Right lobe of liver (tissue), 6 donors: ENCODE data around the gene RNASEH2B. TPM values are rescaled to one million over a fixed set of nuclear protein-coding genes. Genes with fewer than 3 reads are reported as not detected.

Source experiments
- ATAC-seq, 4 donors: fragments of 200-7000 bp; cut with Tn5 transposase; one replicate each; pipeline ENCODE4 v1.9.1; 2020; ENCODE audit warnings: mild to moderate bottlenecking in 4 of 4, moderate library complexity in 4 of 4
- DNase-seq, 3 donors: peaks; one replicate each; pipeline ENCODE4 v3.0.0-alpha.2; 2020
- H3K27ac ChIP-seq, 3 donors: fragments of 200-600 bp; one replicate each; pipeline ENCODE4 v1.8.0; 2022
- H3K27me3 ChIP-seq, 2 donors: fragments of 200-600 bp; one replicate each; pipeline ENCODE4 v1.8.0; 2022
- H3K36me3 ChIP-seq, 4 donors: fragments of 200-600 bp; sonication (generic) in 1 of 4; one replicate each; pipeline versions ENCODE4 v1.5.1 to v1.8.0; 2017 to 2022; ENCODE audit warnings: control low read depth in 1 of 4
- H3K4me1 ChIP-seq, 4 donors: fragments of 200-600 bp; sonication (generic) in 1 of 4; one replicate each; pipeline versions ENCODE4 v1.5.1 to v1.8.0; 2017 to 2022; ENCODE audit warnings: control low read depth in 1 of 4
- H3K4me3 ChIP-seq, 3 donors: fragments of 200-600 bp; one replicate each; pipeline ENCODE4 v1.8.0; 2022
- H3K9me3 ChIP-seq, 4 donors: fragments of 200-600 bp; sonication (generic) in 1 of 4; one replicate each; pipeline versions ENCODE4 v1.5.1 to v1.8.0; 2017 to 2022; ENCODE audit warnings: control low read depth in 1 of 4
- CTCF ChIP-seq, 4 donors: fragments of 200-600 bp in 3 of 4; fragments of 450-650 bp in 1 of 4; IDR thresholded peaks; one replicate each; pipeline versions ENCODE4 v1.5.1 to v1.8.0; 2016 to 2022; ENCODE audit warnings: antibody characterized with exemption in 4 of 4, mild to moderate bottlenecking in 2 of 4
- POLR2A ChIP-seq: fragments of 450-650 bp; IDR thresholded peaks from one replicate; pipeline ENCODE4 v1.6.1; 2017; ENCODE audit warnings: antibody characterized with exemption, mild to moderate bottlenecking
- WGBS: methylation state at CpG from one replicate; pipeline ENCODE4 v1.1.6; 2018; ENCODE audit warnings: low coverage, low lambda C conversion rate; ENCODE audit not compliant: insufficient coverage; ENCODE audit errors: missing lambda C conversion rate; 5-methylcytosine and 5-hydroxymethylcytosine counted together
- intact Hi-C, 2 donors: fragments of 100-400 bp; cut with DNase I; formaldehyde crosslinking; loops; one replicate each; pipeline versions ENCODE4 v1.11.2 to v1.14.1; 2022
- total RNA-seq, 6 experiments: library from RNA; depleted of rRNA in 2 of 6; stranded (reverse); fragments of >200 nt in 2 of 6; fragmentation: NEBNext Ultra II Directional in 3 of 6; extraction: Animal tissue kit (Norgen Biotek cat#: 25700) in 3 of 6; gene quantifications; one replicate each; pipeline versions ENCODE4 v1.1.0 to v1.2.4, GENCODE V29; 2016 to 2023
- donor health status: DM: no; HTN: yes; CAD: no.
- donor health status: DM: no; HTN: no; CAD: no.
- donor health status: DM: no; HTN: no; CAD: no.
- donor health status: DM: no; HTN: yes; CAD: no.
- donor health status: DM: no; HTN: yes; CAD: no.

RNASEH2B gene
- total RNA-seq, 6 experiments from 2014 or later = 9.9 to 19.8 (median 11.7) TPM

GRCh38 chr13:50940509-50940908 lies 30.9 kb downstream of the RNASEH2B start:
- Histone ChIP-seq H3K4me1 (no peaks in the 10 kb centered on the region), H3K36me3 (peaks cover 0 to under 1% (median 0%) of the 10 kb centered on the region in 4 donors), H3K4me3 (no peak overlapping the region), H3K9me3 (no peaks in the 10 kb centered on the region), H3K27me3 (no peaks in the 10 kb centered on the region), H3K27ac (no peak overlapping the region)
- 68% methylated on average over 2 of the region's 2 CpGs for WGBS
- DNase-seq (no peak), ATAC-seq (no peak)
- intact Hi-C loops = no loop called here
- TF ChIP-seq POLR2A = no peak
- no peak for TF ChIP-seq CTCF (IDR thresholded peaks at IDR 0.05)

GRCh38 chr13:50941146-50941545 lies 31.6 kb downstream of the RNASEH2B start:
- intact Hi-C loops = no loop called here
- TF ChIP-seq POLR2A (no peak), CTCF (IDR thresholded peaks at IDR 0.05) (no peak)
- 96% methylated on average over 2 of the region's 2 CpGs for WGBS

GRCh38 chr13:50942630-50943311 lies 33.2 kb downstream of the RNASEH2B start:
- peaks cover 0 to 6% (median 0%) of the 10 kb centered on the region in 4 donors for H3K36me3 ChIP-seq
- intact Hi-C loops = no loop called here
- 68% methylated on average over 3 of the region's 3 CpGs for WGBS
- no peak for TF ChIP-seq CTCF (IDR thresholded peaks at IDR 0.05)
- no peak for TF ChIP-seq POLR2A
- no peak for DNase-seq
- no peaks in the 10 kb centered on the region for H3K4me1 ChIP-seq
- no peak for ATAC-seq
- no peaks in the 10 kb centered on the region for H3K27me3 ChIP-seq
- no peaks in the 10 kb centered on the region for H3K9me3 ChIP-seq
- H3K27ac ChIP-seq = no peak overlapping the region
- H3K4me3 ChIP-seq = no peak overlapping the region

More at GRCh38 chr13:50941146-50941545, 31.6 kb downstream of the RNASEH2B start:
- H3K27ac ChIP-seq = no peak overlapping the region
- no peak for ATAC-seq
- H3K9me3 ChIP-seq = no peaks in the 10 kb centered on the region
- no peaks in the 10 kb centered on the region for H3K4me1 ChIP-seq
- H3K36me3 ChIP-seq = peaks cover 0 to 6% (median 0%) of the 10 kb centered on the region in 4 donors
- H3K4me3 ChIP-seq = no peak overlapping the region
- H3K27me3 ChIP-seq = no peaks in the 10 kb centered on the region
- DNase-seq = no peak

- WGBS = 100% methylated on average over 1 of the region's 1 CpG
- intact Hi-C loops = no loop called here
- Histone ChIP-seq H3K4me3 (no peak overlapping the region), H3K36me3 (peaks cover 0 to 6% (median 0%) of the 10 kb centered on the region in 4 donors), H3K27me3 (no peaks in the 10 kb centered on the region), H3K9me3 (no peaks in the 10 kb centered on the region), H3K27ac (no peak overlapping the region), H3K4me1 (no peaks in the 10 kb centered on the region)
- no peak for DNase-seq
- no peak for TF ChIP-seq CTCF (IDR thresholded peaks at IDR 0.05)
- no peak for TF ChIP-seq POLR2A
- ATAC-seq = no peak
Observed at GRCh38 chr13:50945669-50946068, 36.1 kb downstream of the RNASEH2B start.
